ENCODE results near the gene QSOX1. TPM values are rescaled to one million over a fixed set of nuclear protein-coding genes. Genes with fewer than 3 reads are reported as not detected.

Gene QSOX1
- total RNA-seq, 1 experiment from 2014 or later = 192 TPM

DNA sequence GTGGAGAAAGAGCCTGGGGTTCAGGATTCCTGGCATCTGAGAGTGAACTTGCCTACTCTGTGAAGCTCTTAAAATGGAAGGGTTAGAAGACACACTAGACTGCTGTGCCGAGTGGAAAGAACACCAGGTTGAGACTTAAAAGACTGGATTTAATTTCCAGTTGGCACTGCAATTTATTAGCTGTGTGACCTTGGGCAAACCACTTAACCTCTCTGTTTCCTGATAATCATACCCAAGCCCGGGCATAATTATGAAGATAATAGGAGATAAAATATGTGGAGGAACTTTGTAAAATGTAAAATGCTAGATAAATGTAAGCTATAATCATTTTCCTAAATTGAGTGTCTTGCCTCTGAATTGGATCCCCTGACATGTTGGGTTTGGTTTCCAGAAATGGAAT is 70.7 kb downstream of the QSOX1 start:
- Histone ChIP-seq H3K27me3 (ENCODE audit: low read length) (peaks cover 36% of the 10 kb centered on the region), H3K4me3 (ENCODE audit: low read length) (no peak overlapping the region), H3K9me3 (ENCODE audit: low read length) (no peaks in the 10 kb centered on the region), H2AFZ (ENCODE audit: low read length) (no peak overlapping the region), H3K27ac (ENCODE audit: low read length) (no peak overlapping the region), H4K20me1 (ENCODE audit: low read length) (no peaks in the 10 kb centered on the region), H3K4me2 (ENCODE audit: low read length) (no peak overlapping the region), H3K9ac (ENCODE audit: low read length) (no peak overlapping the region), H3F3A (ENCODE audit: low read length, unreplicated experiment) (no peaks in the 10 kb centered on the region), H3K4me1 (ENCODE audit: insufficient read depth, low read length) (peaks cover 7% of the 10 kb centered on the region; the same call in 1 of the 2 replicates), H3K36me3 (ENCODE audit: low read depth, low read length) (no peaks in the 10 kb centered on the region), H3K79me2 (ENCODE audit: low read length) (no peaks in the 10 kb centered on the region), H3K9me2 (replicated peaks; ENCODE audit: low read length) (no peaks in the 10 kb centered on the region)
- no TSS peak for BruUV-seq (replicated peaks)
- DNase-seq (no peak), ATAC-seq (no peak)
- CTCF ChIA-PET = no interaction called here
- intact Hi-C loops (cut with micrococcal nuclease) = no loop called here
- TF ChIP-seq EZH2phosphoT487 (IDR thresholded peaks at IDR 0.05; ENCODE audit: borderline replicate concordance, low read length) = no peak
- TF ChIP-seq, protein P1, sequence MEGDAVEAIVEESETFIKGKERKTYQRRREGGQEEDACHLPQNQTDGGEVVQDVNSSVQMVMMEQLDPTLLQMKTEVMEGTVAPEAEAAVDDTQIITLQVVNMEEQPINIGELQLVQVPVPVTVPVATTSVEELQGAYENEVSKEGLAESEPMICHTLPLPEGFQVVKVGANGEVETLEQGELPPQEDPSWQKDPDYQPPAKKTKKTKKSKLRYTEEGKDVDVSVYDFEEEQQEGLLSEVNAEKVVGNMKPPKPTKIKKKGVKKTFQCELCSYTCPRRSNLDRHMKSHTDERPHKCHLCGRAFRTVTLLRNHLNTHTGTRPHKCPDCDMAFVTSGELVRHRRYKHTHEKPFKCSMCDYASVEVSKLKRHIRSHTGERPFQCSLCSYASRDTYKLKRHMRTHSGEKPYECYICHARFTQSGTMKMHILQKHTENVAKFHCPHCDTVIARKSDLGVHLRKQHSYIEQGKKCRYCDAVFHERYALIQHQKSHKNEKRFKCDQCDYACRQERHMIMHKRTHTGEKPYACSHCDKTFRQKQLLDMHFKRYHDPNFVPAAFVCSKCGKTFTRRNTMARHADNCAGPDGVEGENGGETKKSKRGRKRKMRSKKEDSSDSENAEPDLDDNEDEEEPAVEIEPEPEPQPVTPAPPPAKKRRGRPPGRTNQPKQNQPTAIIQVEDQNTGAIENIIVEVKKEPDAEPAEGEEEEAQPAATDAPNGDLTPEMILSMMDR (conservative IDR thresholded peaks at IDR 0.05; ENCODE audit: low read depth, low read length) = no peak
- TF ChIP-seq EZH2 (IDR thresholded peaks at IDR 0.05; ENCODE audit: low read length, unreplicated experiment) = no peak
- POLR2A ChIA-PET (ENCODE audit: unreplicated experiment) = no interaction called here

DNA sequence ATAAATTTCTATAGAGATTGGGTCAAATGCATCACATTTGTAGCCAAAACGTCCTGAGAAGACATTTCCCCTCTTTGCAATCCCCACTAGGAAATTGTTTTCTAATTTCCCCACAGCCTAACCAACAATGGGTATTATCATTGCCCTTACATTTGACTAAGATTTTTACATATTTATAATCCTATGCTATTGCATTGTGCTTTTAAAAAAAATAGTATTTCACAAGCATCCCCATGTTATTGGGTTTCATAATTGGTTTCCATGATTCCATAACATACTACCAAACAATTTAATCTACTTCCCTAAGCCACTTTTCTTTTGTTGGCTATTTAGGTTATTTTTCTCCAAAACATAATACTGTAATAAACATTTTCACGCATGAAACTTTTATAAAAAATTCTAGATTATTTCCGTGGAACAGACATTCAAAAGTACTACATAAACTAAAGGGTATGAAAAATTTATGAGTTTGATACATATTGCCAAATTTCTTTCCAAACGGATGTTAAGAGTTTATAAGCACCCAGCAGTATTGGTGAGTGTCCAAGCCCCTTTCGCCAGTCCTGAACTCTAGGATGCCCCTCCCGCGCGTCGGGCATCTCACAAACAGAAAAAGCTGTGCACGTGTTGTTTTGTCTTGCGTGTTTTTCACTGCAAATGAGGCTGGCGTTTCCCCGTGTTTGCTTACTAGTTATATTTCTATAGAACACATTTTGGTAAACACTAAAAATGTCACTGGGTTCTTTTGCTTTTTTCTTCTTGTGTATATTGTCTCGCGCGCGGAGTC is 73.4 kb downstream of the QSOX1 start:
- H3K27me3 ChIP-seq (ENCODE audit: low read length) = peaks cover 45% of the 10 kb centered on the region
- intact Hi-C loops (cut with micrococcal nuclease) = no loop called here
- DNase-seq = no peak

More for the DNA sequence above, 73.4 kb downstream of the QSOX1 start:
- Histone ChIP-seq H3K9me2 (replicated peaks; ENCODE audit: low read length) (no peaks in the 10 kb centered on the region), H3K27ac (ENCODE audit: low read length) (no peak overlapping the region), H3K4me3 (ENCODE audit: low read length) (no peak overlapping the region), H3F3A (ENCODE audit: low read length, unreplicated experiment) (no peaks in the 10 kb centered on the region), H3K9me3 (ENCODE audit: low read length) (no peaks in the 10 kb centered on the region), H3K4me1 (ENCODE audit: insufficient read depth, low read length) (peaks cover 14% of the 10 kb centered on the region), H3K9ac (ENCODE audit: low read length) (no peak overlapping the region), H3K79me2 (ENCODE audit: low read length) (no peaks in the 10 kb centered on the region), H4K20me1 (ENCODE audit: low read length) (no peaks in the 10 kb centered on the region), H2AFZ (ENCODE audit: low read length) (no peak overlapping the region), H3K36me3 (ENCODE audit: low read depth, low read length) (no peaks in the 10 kb centered on the region), H3K4me2 (ENCODE audit: low read length) (peak overlapping the region; percentile 84; the same call in 1 of the 2 replicates)
- POLR2A ChIA-PET (ENCODE audit: unreplicated experiment) = no interaction called here
- CTCF ChIA-PET = no interaction called here
- no peak for TF ChIP-seq EZH2phosphoT487 (IDR thresholded peaks at IDR 0.05; ENCODE audit: borderline replicate concordance, low read length)
- TF ChIP-seq EZH2 (IDR thresholded peaks at IDR 0.05; ENCODE audit: low read length, unreplicated experiment) = peak; percentile 33
- TF ChIP-seq, protein P1 (conservative IDR thresholded peaks at IDR 0.05; ENCODE audit: low read depth, low read length) = no peak
- no TSS peak for BruUV-seq (replicated peaks)
- ATAC-seq = no peak

Data from PC-3 (cell line).